Omental fat pad (tissue), 4 donors: ENCODE data around the gene MEAF6. TPM values are rescaled to one million over a fixed set of nuclear protein-coding genes. Genes with fewer than 3 reads are reported as not detected.

Source experiments
- ATAC-seq: fragments of 150-250 bp; one replicate; pipeline ENCODE4 v1.9.1; 2016; ENCODE audit warnings: mild to moderate bottlenecking, moderate library complexity; ENCODE audit not compliant: low FRiP score
- DNase-seq: peaks from one replicate; pipeline ENCODE4 v3.0.0-alpha.2; 2019; ENCODE audit warnings: low spot score
- total RNA-seq, 4 donors: library from RNA; depleted of rRNA; stranded (reverse); fragments of >200 nt; gene quantifications; one replicate each; pipeline ENCODE4 v1.1.0, GENCODE V29; 2016
- TF ChIP-seq, protein P1 (sequence below), 3 donors: fragments of 450-650 bp; IDR thresholded peaks; one replicate each; pipeline ENCODE4 v1.5.1; 2016 to 2017; ENCODE audit warnings: antibody characterized with exemption in 3 of 3, mild to moderate bottlenecking in 3 of 3, moderate library complexity in 2 of 3

MEAF6 gene
- total RNA-seq, 4 donors from 2014 or later = 56.2 to 87.2 (median 61.5) TPM

DNA sequence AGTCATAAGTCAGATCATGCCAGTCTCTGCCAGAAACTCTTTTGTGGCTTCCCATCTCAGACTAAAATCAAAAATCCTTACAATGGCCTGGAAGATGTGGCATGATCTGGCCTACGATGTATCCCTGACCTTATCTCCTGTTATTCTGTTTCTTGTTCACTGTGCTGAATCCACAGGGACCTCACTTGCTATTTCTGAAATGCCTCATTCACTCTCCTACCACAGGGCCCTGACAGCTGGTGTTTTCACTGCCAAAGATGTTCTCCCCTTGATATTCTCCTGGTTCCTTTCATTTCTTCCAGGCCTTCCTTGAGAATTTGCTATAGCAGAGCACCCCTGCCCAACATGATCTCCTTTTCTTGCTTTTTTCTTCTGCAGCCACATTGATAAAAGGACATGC is 43.8 kb upstream of the MEAF6 start:
- no peak for ATAC-seq
- TF ChIP-seq, protein P1, sequence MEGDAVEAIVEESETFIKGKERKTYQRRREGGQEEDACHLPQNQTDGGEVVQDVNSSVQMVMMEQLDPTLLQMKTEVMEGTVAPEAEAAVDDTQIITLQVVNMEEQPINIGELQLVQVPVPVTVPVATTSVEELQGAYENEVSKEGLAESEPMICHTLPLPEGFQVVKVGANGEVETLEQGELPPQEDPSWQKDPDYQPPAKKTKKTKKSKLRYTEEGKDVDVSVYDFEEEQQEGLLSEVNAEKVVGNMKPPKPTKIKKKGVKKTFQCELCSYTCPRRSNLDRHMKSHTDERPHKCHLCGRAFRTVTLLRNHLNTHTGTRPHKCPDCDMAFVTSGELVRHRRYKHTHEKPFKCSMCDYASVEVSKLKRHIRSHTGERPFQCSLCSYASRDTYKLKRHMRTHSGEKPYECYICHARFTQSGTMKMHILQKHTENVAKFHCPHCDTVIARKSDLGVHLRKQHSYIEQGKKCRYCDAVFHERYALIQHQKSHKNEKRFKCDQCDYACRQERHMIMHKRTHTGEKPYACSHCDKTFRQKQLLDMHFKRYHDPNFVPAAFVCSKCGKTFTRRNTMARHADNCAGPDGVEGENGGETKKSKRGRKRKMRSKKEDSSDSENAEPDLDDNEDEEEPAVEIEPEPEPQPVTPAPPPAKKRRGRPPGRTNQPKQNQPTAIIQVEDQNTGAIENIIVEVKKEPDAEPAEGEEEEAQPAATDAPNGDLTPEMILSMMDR (IDR thresholded peaks at IDR 0.05) = no peak
- DNase-seq = no peak

DNA sequence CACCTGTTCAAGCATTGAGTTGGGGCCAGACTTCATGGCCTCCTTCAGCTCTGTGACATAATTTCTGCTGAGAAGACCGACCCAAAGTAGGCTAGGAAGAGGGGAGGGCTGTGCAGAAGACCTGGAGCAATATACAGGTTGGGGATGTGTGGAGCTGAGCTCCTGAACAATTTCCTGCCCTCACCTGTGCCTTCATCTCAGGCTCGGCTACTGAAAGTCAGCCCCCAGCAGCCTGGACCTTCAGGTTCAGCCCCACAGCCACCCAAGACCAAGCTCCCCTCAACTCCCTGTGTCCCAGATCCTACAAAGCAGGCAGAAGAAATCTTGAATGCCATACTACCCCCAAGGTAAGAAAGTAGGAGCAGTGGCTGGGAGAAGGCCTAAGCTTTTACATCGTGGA is 42.8 kb upstream of the MEAF6 start:
- DNase-seq (no peak), ATAC-seq (no peak)
- TF ChIP-seq, protein P1 (IDR thresholded peaks at IDR 0.05) = no peak

DNA sequence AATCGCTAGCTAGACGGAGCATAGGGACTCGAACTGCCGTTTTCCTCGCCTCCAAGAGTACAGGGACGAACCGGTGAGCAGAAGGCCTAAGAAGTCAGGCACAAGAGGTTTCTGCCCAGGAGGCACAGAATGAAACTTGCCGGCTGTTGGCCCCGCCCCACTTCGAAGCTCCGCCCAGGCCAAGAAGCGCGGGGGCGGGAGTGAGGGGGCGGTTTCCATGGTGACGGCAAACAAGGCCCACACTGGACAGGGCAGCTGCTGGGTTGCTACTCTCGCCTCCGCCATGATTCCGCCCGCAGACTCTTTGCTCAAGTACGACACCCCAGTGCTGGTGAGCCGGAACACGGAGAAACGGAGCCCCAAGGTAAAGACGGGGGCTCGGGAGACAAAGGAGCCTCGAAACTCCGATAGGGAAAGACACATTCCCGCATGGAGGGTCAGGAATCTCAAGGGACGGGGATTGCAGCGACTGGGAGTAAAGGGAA is 42.2 kb upstream of the MEAF6 start, which contains the start of gene DNALI1:
Gene DNALI1, plus strand, starts transcription at position 229 of the 485 bp plus-strand sequence. Its CDS starts 55 bp downstream, at position 284.
- peak; percentile 87 for ATAC-seq
- TF ChIP-seq, protein P1 (IDR thresholded peaks at IDR 0.05) = no peak
- peak; percentile 75 for DNase-seq

GRCh38 chr1:37553927-37554808 is 39.6 kb upstream of the MEAF6 start, which contains the start of gene SNIP1:
Gene SNIP1 (minus strand): TSS chr1:37554293. CDS start chr1:37554229, 64 bp downstream.
- ATAC-seq (peak; percentile 79), DNase-seq (peak; percentile 73)
- TF ChIP-seq, protein P1 (IDR thresholded peaks at IDR 0.05) = no peak

DNA sequence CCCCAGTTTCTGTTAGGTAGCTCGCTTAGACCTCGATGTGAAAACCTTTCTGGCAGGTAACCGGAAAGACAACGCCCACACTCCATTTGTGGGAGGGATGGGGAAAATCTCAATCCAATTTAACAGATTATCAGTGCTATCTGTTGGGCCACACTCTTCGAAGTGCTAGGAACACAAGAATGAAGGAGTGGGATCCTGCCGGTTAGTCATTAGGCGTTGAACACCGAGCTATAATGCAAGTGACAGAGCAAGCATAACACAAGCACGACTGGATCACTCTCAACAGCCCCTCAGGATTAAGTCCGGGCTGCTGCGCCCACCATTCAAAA is 39.0 kb upstream of the MEAF6 start:
- ATAC-seq = peak; percentile 2
- TF ChIP-seq, protein P1 (IDR thresholded peaks at IDR 0.05) = no peak
- DNase-seq = no peak

DNA sequence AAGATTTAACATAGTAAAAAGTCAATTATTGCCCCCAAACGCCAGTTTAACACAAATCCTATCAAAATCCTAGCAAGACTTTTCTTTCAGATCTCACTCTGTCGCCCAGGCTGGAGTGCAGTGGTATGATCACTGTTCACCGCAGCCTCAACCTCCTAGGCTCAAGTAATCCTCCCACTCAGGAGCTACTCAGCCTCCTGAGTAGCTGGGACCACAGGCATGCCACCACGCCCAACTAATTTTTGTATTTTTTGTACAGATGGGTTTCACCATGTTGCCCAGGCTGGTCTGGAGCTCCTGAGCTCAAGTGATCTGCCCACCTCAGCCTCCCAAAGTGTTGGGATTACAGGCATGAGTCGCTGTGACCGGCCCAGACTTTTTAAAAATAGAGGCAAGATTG is 34.8 kb upstream of the MEAF6 start:
- TF ChIP-seq, protein P1 (IDR thresholded peaks at IDR 0.05) = no peak
- no peak for DNase-seq
- no peak for ATAC-seq

DNA sequence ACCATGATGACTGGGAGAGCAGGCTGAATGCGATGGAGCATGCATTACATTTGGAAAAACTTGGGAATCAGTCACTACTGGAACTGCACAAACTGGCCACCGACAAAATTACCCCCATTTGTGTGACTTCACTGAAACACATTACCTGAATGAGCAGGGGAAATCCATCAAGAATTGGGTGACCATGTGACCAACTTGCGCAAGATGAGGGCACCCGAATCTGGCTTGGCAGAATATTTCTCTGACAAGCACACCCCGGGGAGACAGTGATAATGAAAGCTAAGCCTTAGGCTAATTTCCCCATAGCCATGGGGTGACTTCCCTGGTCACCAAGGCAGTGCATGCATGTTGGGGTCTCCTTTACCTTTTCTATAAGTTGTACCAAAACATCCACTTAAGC is 30.5 kb upstream of the MEAF6 start:
- TF ChIP-seq, protein P1 (IDR thresholded peaks at IDR 0.05) = no peak
- DNase-seq (no peak), ATAC-seq (no peak)
